ENCODE results near the gene C9orf57. TPM values are rescaled to one million over a fixed set of nuclear protein-coding genes. Genes with fewer than 3 reads are reported as not detected.

The C9orf57 gene
- total and polyA plus RNA-seq, 2 of the 13 experiments (the other 11 are each of a cell fraction or from before 2014, with no cell fraction given): 0.09 TPM; not detected in 1

DNA sequence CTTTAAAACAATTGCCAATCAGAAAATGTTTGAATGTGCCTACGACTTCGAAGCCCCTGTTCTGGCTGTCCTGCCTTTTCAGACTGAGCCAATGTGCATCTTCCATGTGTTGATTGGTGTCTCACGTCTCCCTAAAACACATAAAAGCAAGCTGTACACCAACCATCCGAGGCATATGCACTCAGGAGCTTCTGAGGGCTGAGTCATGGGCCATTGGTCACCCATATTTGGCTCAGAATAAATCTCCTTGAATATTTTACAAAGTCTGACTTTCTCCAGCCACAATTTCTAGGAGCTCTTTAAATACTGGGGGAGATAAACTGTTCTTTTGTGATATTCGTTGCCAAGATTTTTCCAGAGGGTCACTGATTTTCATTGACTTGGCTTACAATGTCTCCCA lies 53.9 kb downstream of the C9orf57 start:
- CTCF ChIA-PET (ENCODE audit: low intra/inter-chr PET ratio, low total read pairs): no interaction called here
- BruUV-seq (replicated peaks): no TSS peak
- Histone ChIP-seq H3K9me3 (ENCODE audit: low read length) (no peaks in the 10 kb centered on the region), H3K4me2 (ENCODE audit: low read depth, low read length) (no peak overlapping the region), H4K20me1 (ENCODE audit: insufficient read depth, low read length) (no peaks in the 10 kb centered on the region), H2AFZ (ENCODE audit: low read length) (no peak overlapping the region), H3K79me2 (ENCODE audit: insufficient read depth, low read length) (no peaks in the 10 kb centered on the region), H3K4me1 (ENCODE audit: insufficient read depth, low read length) (peaks cover 13% of the 10 kb centered on the region; the same call in 1 of the 2 replicates), H3K4me3 (replicated peaks in 1 of 3; ENCODE audit: insufficient read depth in 1 of 3, low read depth in 2 of 3, low read length in 3 of 3) (no peak overlapping the region), H3K36me3 (replicated peaks in 1 of 2; ENCODE audit: control insufficient read depth in 1 of 2, insufficient read depth in 2 of 2, low read length in 2 of 2) (no peaks in the 10 kb centered on the region), H3K27me3 (ENCODE audit: control insufficient read depth in 1 of 2, insufficient read depth in 2 of 2, low read length in 2 of 2) (no peaks in the 10 kb centered on the region), H3K9ac (ENCODE audit: insufficient read depth, low read depth, low read length) (no peak overlapping the region), H3K27ac (ENCODE audit: extremely low read length, insufficient read depth, low read length) (no peak overlapping the region)
- no peak for DNase-seq (ENCODE audit: low spot score)
- in situ Hi-C loops (cut with HindIII; ENCODE audit: extremely low pct_ligation_motif_present, low pct_unique_long_range_greater_than_20kb): no loop called here
- 3% methylated on average over 5 of the region's 5 CpGs for WGBS (ENCODE audit: low lambda C conversion rate)
- FAIRE-seq: no peak
- no peak for ATAC-seq
- no peak for TF ChIP-seq GTF2F1 (IDR thresholded peaks at IDR 0.05; ENCODE audit: low read length)
- no peak for TF ChIP-seq NFKB2 (CRISPR knock-in tag; IDR thresholded peaks at IDR 0.05; ENCODE audit: borderline replicate concordance)
- TF ChIP-seq SRY (CRISPR knock-in tag; IDR thresholded peaks at IDR 0.05): no peak
- TF ChIP-seq THAP8 (CRISPR knock-in tag; IDR thresholded peaks at IDR 0.05; ENCODE audit: borderline replicate concordance): no peak
- no peak for TF ChIP-seq ZKSCAN8 (CRISPR knock-in tag; IDR thresholded peaks at IDR 0.05; ENCODE audit: borderline replicate concordance)
- TF ChIP-seq IKZF1 (IDR thresholded peaks at IDR 0.05): no peak
- TF ChIP-seq ZNF703 (CRISPR knock-in tag; IDR thresholded peaks at IDR 0.05; ENCODE audit: borderline replicate concordance): no peak
- no peak for TF ChIP-seq ZNF101 (CRISPR knock-in tag; IDR thresholded peaks at IDR 0.05; ENCODE audit: borderline replicate concordance, low read depth)
- no peak for TF ChIP-seq ZNF570 (CRISPR knock-in tag; IDR thresholded peaks at IDR 0.05; ENCODE audit: borderline replicate concordance)
- TF ChIP-seq NFE2L2 (IDR thresholded peaks at IDR 0.05; ENCODE audit: low read length): no peak
- TF ChIP-seq NFYB (CRISPR knock-in tag; IDR thresholded peaks at IDR 0.05): no peak
- POLR2A ChIA-PET: no interaction called here
- intact Hi-C loops (cut with micrococcal nuclease; ENCODE audit: unreplicated experiment): loop anchor here (1.0 kb wide), 1 partner anchor 164 kb away; no protein-coding TSS in a partner anchor

Data from HepG2 (cell line).